ENCODE data around the gene HHLA2. TPM values are rescaled to one million over a fixed set of nuclear protein-coding genes. Genes with fewer than 3 reads are reported as not detected.

HHLA2 gene
- total and polyA plus RNA-seq, 2 experiments from 2014 or later: not detected

GRCh38 chr3:108408883-108409799 lies 112.8 kb downstream of the HHLA2 start (continued):
- no peak for TF ChIP-seq ZNF462 (CRISPR knock-in tag; IDR thresholded peaks at IDR 0.05)
- no peak for TF ChIP-seq NANOG (IDR thresholded peaks at IDR 0.05; ENCODE audit: borderline replicate concordance)
- TF ChIP-seq ZNF114 (CRISPR knock-in tag; IDR thresholded peaks at IDR 0.05): no peak
- TF ChIP-seq EZH2 (IDR thresholded peaks at IDR 0.05; ENCODE audit: low read depth, unreplicated experiment): no peak
- TF ChIP-seq ETS1 (IDR thresholded peaks at IDR 0.05): no peak
- TF ChIP-seq ZNF331 (CRISPR knock-in tag; IDR thresholded peaks at IDR 0.05; ENCODE audit: low read depth): no peak

- Histone ChIP-seq H4K20me1 (replicated peaks; ENCODE audit: insufficient read depth) (no peaks in the 10 kb centered on the region), H3F3A (replicated peaks; ENCODE audit: low read depth) (no peaks in the 10 kb centered on the region), H2AFZ (no peak overlapping the region), H3K9me2 (ENCODE audit: insufficient read depth) (peaks cover 4% of the 10 kb centered on the region), H3K27me3 (ENCODE audit: insufficient read depth) (no peaks in the 10 kb centered on the region), H3K4me2 (no peak overlapping the region), H3K36me3 (ENCODE audit: insufficient read depth) (no peaks in the 10 kb centered on the region), H3K4me1 (ENCODE audit: insufficient read depth) (0 out of 2 replicates have a peak, but pooled peaks cover 11% of the 10 kb centered on the region), H3K27ac (ENCODE audit: low read depth) (no peak overlapping the region), H3K79me2 (replicated peaks; ENCODE audit: insufficient read depth) (no peaks in the 10 kb centered on the region), H3K4me3 (no peak overlapping the region)
- H3K4me3 Mint-ChIP-seq: no peak overlapping the region
- H3K27me3 Mint-ChIP-seq (ENCODE audit: insufficient read depth, low read depth, poor library complexity): no peaks in the 10 kb centered on the region
- no peak overlapping the region for H3K27ac Mint-ChIP-seq
- peaks cover 26% of the 10 kb centered on the region for H3K4me1 Mint-ChIP-seq
- no peaks in the 10 kb centered on the region for H3K9me3 Mint-ChIP-seq
- TF ChIP-seq ETS1 (IDR thresholded peaks at IDR 0.05): no peak
- H3K36me3 Mint-ChIP-seq (ENCODE audit: low read depth): no peaks in the 10 kb centered on the region
- ATAC-seq (no peak), DNase-seq (ENCODE audit: low spot score) (no peak)
Observed at GRCh38 chr3:108409800-108410178, 113.4 kb downstream of the HHLA2 start.

Measured in GM23338 (cell line).